K562 (cell line): ENCODE measurements around the gene APBA2. TPM values are rescaled to one million over a fixed set of nuclear protein-coding genes. Genes with fewer than 3 reads are reported as not detected.

Experiments used
- ARID4B ChIP-seq: sonication (generic); formaldehyde crosslinking; IDR thresholded peaks from 2 replicates; pipeline ENCODE4 v1.8.0; 2022; ENCODE audit warnings: mild to moderate bottlenecking, missing genetic modification reagents
- BCL6 ChIP-seq: fragments of 250-450 bp; sonication (Bioruptor Pico); IDR thresholded peaks from 2 replicates; pipeline ENCODE4 v1.4.0; 2020
- BCOR ChIP-seq: fragments of 450-650 bp; IDR thresholded peaks from 2 replicates; pipeline ENCODE4 v1.6.1; 2016
- CBX5 ChIP-seq: IDR thresholded peaks from 2 replicates; pipeline ENCODE4 v1.6.1; 2014; ENCODE audit warnings: low read depth, borderline replicate concordance
- CXXC5 ChIP-seq: fragments of 250-450 bp; sonication (Bioruptor Pico); IDR thresholded peaks from 2 replicates; pipeline ENCODE4 v1.8.0; 2022; ENCODE audit warnings: inconsistent platforms, mild to moderate bottlenecking, moderate library complexity
- DMBX1 ChIP-seq: fragments of 250-450 bp; sonication (Bioruptor Pico); IDR thresholded peaks from 2 replicates; pipeline ENCODE4 v1.8.0; 2022; ENCODE audit warnings: inconsistent platforms, mild to moderate bottlenecking, moderate library complexity, borderline replicate concordance
- EHMT2 ChIP-seq: fragments of 450-650 bp; IDR thresholded peaks from 2 replicates; pipeline ENCODE4 v1.6.1; 2018; ENCODE audit warnings: antibody characterized with exemption
- FUS ChIP-seq: fragments of 200-400 bp; formaldehyde crosslinking; optimal IDR thresholded peaks from 2 replicates; pipeline ENCODE3; 2017; ENCODE audit warnings: low read depth, low read length
- HDGF ChIP-seq: fragments of 450-650 bp; IDR thresholded peaks from 2 replicates; pipeline ENCODE4 v1.6.1; 2016
- HNRNPL ChIP-seq: fragments of 200-400 bp; formaldehyde crosslinking; IDR thresholded peaks from 2 replicates; pipeline ENCODE4 v1.6.1; 2017; ENCODE audit warnings: low read depth, mild to moderate bottlenecking, low read length
- IFI16 ChIP-seq: fragments of 250-450 bp; sonication (Bioruptor Pico); IDR thresholded peaks from 2 replicates; pipeline ENCODE4 v2.1.2; 2022; ENCODE audit warnings: mild to moderate bottlenecking, inconsistent platforms
- KLF6 ChIP-seq: fragments of 250-450 bp; sonication (Bioruptor Pico); IDR thresholded peaks from 2 replicates; pipeline ENCODE4 v1.4.0; 2020; ENCODE audit warnings: mild to moderate bottlenecking, moderate library complexity, borderline replicate concordance
- MED1 ChIP-seq: sonication (generic); formaldehyde crosslinking; IDR thresholded peaks from 2 replicates; pipeline ENCODE4 v1.8.1; 2023; ENCODE audit warnings: missing genetic modification reagents, borderline replicate concordance
- MYBL2 ChIP-seq, 2 experiments: fragments of 450-650 bp in 1 of 2; sonication (generic) in 1 of 2; formaldehyde crosslinking in 1 of 2; IDR thresholded peaks; 2 replicates each; pipeline versions ENCODE4 v1.6.1 to v1.8.1; 2017 to 2022; ENCODE audit warnings: borderline replicate concordance in 1 of 2, inconsistent platforms in 1 of 2, low read depth in 1 of 2, mild to moderate bottlenecking in 1 of 2, missing genetic modification reagents in 1 of 2, moderate library complexity in 1 of 2
- POLR3A ChIP-seq: IDR thresholded peaks from 2 replicates; pipeline ENCODE4 v1.6.1; 2011; ENCODE audit warnings: borderline replicate concordance, mild to moderate bottlenecking, moderate library complexity; ENCODE audit not compliant: insufficient read length, insufficient read depth; ENCODE audit errors: extremely low read depth
- RBM17 ChIP-seq: fragments of 200-400 bp; formaldehyde crosslinking; IDR thresholded peaks from 2 replicates; pipeline ENCODE4 v1.6.1; 2017; ENCODE audit warnings: low read depth, mild to moderate bottlenecking, low read length, borderline replicate concordance
- SAP30 ChIP-seq: fragments of 200-600 bp; sonication (generic); IDR thresholded peaks from 2 replicates; pipeline ENCODE4 v1.6.1; 2012; ENCODE audit warnings: borderline replicate concordance, low read depth, mild to moderate bottlenecking, moderate library complexity, low read length, control low read depth, inconsistent platforms; ENCODE audit not compliant: insufficient read depth, poor library complexity, severe bottlenecking
- TAF9B ChIP-seq: fragments of 450-650 bp; IDR thresholded peaks from 2 replicates; pipeline ENCODE4 v1.6.1; 2018; ENCODE audit warnings: mild to moderate bottlenecking; ENCODE audit not compliant: partially characterized antibody
- TOE1 ChIP-seq, 2 experiments: fragments of 450-650 bp in 1 of 2; sonication (generic) in 1 of 2; formaldehyde crosslinking in 1 of 2; IDR thresholded peaks; 2 replicates each; pipeline versions ENCODE4 v1.7.1 to v1.8.0; 2016 to 2022; ENCODE audit warnings: borderline replicate concordance in 2 of 2, mild to moderate bottlenecking in 2 of 2, antibody characterized with exemption in 1 of 2, inconsistent platforms in 1 of 2, low read depth in 1 of 2, missing genetic modification reagents in 1 of 2, moderate library complexity in 1 of 2
- ZNF263 ChIP-seq: sonication (generic); formaldehyde crosslinking; IDR thresholded peaks from 2 replicates; pipeline ENCODE4 v1.8.0; 2022; ENCODE audit warnings: mild to moderate bottlenecking, missing genetic modification reagents, borderline replicate concordance
- ZNF3 ChIP-seq: fragments of 250-450 bp; sonication (Bioruptor Pico); IDR thresholded peaks from 2 replicates; pipeline ENCODE4 v1.5.0; 2021; ENCODE audit warnings: mild to moderate bottlenecking, moderate library complexity
- polyA plus RNA-seq, 8 experiments: library from polyadenylated mRNA; depleted of rRNA in 4 of 8; stranded (reverse) in 5 of 8; unstranded in 3 of 8; fragments of >200 nt; fragmentation: Nextera tagmentation in 2 of 8; fragmentation: Illumina TruSeq in 1 of 8; extraction: Ambion mirVana in 2 of 8; extraction: Trizol in 1 of 8; gene quantifications; 2 replicates each; pipeline versions ENCODE4 v1.2.1 to v1.2.3, GENCODE V29; 2011 to 2014; ENCODE audit warnings: inconsistent platforms in 1 of 8, missing spikeins in 1 of 8
- total RNA-seq, 7 experiments: library from RNA; depleted of rRNA in 6 of 7; stranded (reverse); fragments of >200 nt in 6 of 7; fragmentation: Illumina TruSeq in 2 of 7; extraction: Trizol in 2 of 7; gene quantifications; 2 replicates each; pipeline versions ENCODE4 v1.2.1 to v1.2.3, GENCODE V29; 2011 to 2021; ENCODE audit warnings: low replicate concordance in 1 of 7
- TF ChIP-seq, protein P1 (sequence below): fragments of 200-800 bp; sonication (Bioruptor generic); IDR thresholded peaks from 2 replicates; pipeline ENCODE4 v1.6.1; 2017; ENCODE audit warnings: missing genetic modification characterization, missing compliant biosample characterization

Gene APBA2
- total and polyA plus RNA-seq, 9 of the 15 experiments (the other 6 are each of a cell fraction or from before 2014, with no cell fraction given), result 0.24 to 40.9 (median 25.2) TPM

DNA sequence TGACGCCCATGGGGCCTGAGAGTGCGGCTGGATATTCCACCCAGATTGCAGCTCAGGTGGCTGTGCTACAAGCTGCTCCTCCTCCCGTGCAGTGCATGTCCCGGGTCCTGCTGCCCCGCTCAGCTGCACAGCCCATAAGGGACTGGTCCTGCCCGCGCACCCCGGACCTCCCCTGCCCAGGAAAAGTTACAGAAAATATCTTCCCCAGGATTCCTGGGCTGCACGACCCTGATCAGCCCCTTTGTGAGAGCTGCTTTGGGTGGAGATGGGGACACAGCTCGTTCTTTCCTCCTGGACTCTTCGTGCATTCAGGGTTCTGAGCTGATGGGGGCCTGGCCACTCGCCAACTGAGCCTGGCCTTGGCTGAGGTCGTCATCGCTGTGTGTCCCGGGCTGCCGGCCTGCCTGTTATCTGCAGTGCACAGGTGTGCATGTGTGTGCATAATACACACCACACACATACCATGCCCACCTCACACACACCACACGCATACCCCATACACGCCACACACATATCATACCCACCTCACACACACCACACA, 28.8 kb downstream of the APBA2 start (continued):
- TF ChIP-seq RBM17, result no peak
- TF ChIP-seq SAP30, result no peak
- TF ChIP-seq, protein P1, sequence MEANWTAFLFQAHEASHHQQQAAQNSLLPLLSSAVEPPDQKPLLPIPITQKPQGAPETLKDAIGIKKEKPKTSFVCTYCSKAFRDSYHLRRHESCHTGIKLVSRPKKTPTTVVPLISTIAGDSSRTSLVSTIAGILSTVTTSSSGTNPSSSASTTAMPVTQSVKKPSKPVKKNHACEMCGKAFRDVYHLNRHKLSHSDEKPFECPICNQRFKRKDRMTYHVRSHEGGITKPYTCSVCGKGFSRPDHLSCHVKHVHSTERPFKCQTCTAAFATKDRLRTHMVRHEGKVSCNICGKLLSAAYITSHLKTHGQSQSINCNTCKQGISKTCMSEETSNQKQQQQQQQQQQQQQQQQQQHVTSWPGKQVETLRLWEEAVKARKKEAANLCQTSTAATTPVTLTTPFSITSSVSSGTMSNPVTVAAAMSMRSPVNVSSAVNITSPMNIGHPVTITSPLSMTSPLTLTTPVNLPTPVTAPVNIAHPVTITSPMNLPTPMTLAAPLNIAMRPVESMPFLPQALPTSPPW (CRISPR knock-in tag), result no peak
- TF ChIP-seq HDGF, result 0 out of 2 replicates have a peak, but pooled peaks have one; percentile 23
- TF ChIP-seq ARID4B (CRISPR knock-in tag), result no peak
- TF ChIP-seq DMBX1, result no peak
- TF ChIP-seq CBX5, result no peak
- no peak for TF ChIP-seq MYBL2 (IDR thresholded peaks at IDR 0.05; ENCODE audit: low read depth)
- no peak for TF ChIP-seq MYBL2 (CRISPR knock-in tag; IDR thresholded peaks at IDR 0.05; ENCODE audit: borderline replicate concordance)
- no peak for TF ChIP-seq HNRNPL
- TF ChIP-seq EHMT2, result no peak
- TF ChIP-seq TOE1 (IDR thresholded peaks at IDR 0.05; ENCODE audit: borderline replicate concordance), result no peak
- TF ChIP-seq TOE1 (CRISPR knock-in tag; IDR thresholded peaks at IDR 0.05; ENCODE audit: borderline replicate concordance, low read depth), result no peak
- TF ChIP-seq TAF9B, result no peak
- no peak for TF ChIP-seq KLF6 (CRISPR knock-in tag)
- TF ChIP-seq POLR3A, result no peak
- TF ChIP-seq CXXC5, result no peak
- TF ChIP-seq IFI16 (CRISPR knock-in tag), result no peak
- no peak for TF ChIP-seq BCL6 (CRISPR knock-in tag)
- no peak for TF ChIP-seq ZNF263 (CRISPR knock-in tag)
- TF ChIP-seq FUS, result no peak
- TF ChIP-seq MED1 (CRISPR knock-in tag), result no peak
- no peak for TF ChIP-seq BCOR
- no peak for TF ChIP-seq ZNF3
